ENCODE data around the gene ITGB2.
A peak's percentile ranks its signal among the peaks of the same experiment; 100 is the strongest.

ITGB2 gene

GRCh38 chr21:44920694-44921604 lies at the start of gene ITGB2:
Gene ITGB2, minus strand, starts transcription at chr21:44920899. Its CDS starts 10,117 bp downstream, at chr21:44910782.
- H3K9ac ChIP-seq (ENCODE audit: low read length) = peak within 1 kb of the TSS; percentile 73
- H3K4me3 ChIP-seq (ENCODE audit: low read length) = peak within 1 kb of the TSS; percentile 90
- H3K4me1 ChIP-seq (ENCODE audit: low read length) = 0 out of 2 replicates have a peak, but pooled peaks cover 2% of the 10 kb centered on the region
- no peaks in the 10 kb centered on the region for H3K36me3 ChIP-seq (replicated peaks; ENCODE audit: low read depth, low read length)
- H3K4me2 ChIP-seq (ENCODE audit: low read length) = peak within 1 kb of the TSS; percentile 81
- peaks cover 6% of the 10 kb centered on the region; the same call in 1 of the 2 replicates for H3K79me2 ChIP-seq (ENCODE audit: low read length)
- no peaks in the 10 kb centered on the region for H4K20me1 ChIP-seq (ENCODE audit: insufficient read depth, low read length)
- H3K27ac ChIP-seq (ENCODE audit: low read length) = no peak within 1 kb of the TSS
- H3K9me3 ChIP-seq (ENCODE audit: insufficient read depth, low read length) = 0 out of 2 replicates have a peak, but pooled peaks cover 4% of the 10 kb centered on the region
- no peak for TF ChIP-seq EZH2phosphoT487 (IDR thresholded peaks at IDR 0.05; ENCODE audit: low read depth)
- TF ChIP-seq CTCF (IDR thresholded peaks at IDR 0.05; ENCODE audit: low read depth, low read length) = no peak
- peaks cover 4% of the 10 kb centered on the region; the same call in 1 of the 2 replicates for H3K27me3 ChIP-seq (ENCODE audit: low read depth, low read length)
- H2AFZ ChIP-seq (ENCODE audit: low read depth, low read length) = peak within 1 kb of the TSS; percentile 67; the same call in 1 of the 2 replicates

- Histone ChIP-seq H3K27me3 (ENCODE audit: low read depth, low read length) (no peaks in the 10 kb centered on the region), H4K20me1 (ENCODE audit: insufficient read depth, low read length) (no peaks in the 10 kb centered on the region), H3K4me1 (ENCODE audit: low read length) (no peaks in the 10 kb centered on the region), H3K36me3 (replicated peaks; ENCODE audit: low read depth, low read length) (no peaks in the 10 kb centered on the region), H2AFZ (ENCODE audit: low read depth, low read length) (no peak overlapping the region), H3K79me2 (ENCODE audit: low read length) (peaks cover 3% of the 10 kb centered on the region; the same call in 1 of the 2 replicates), H3K4me3 (ENCODE audit: low read length) (no peak overlapping the region), H3K9ac (ENCODE audit: low read length) (no peak overlapping the region), H3K9me3 (ENCODE audit: insufficient read depth, low read length) (no peaks in the 10 kb centered on the region), H3K4me2 (ENCODE audit: low read length) (no peak overlapping the region), H3K27ac (ENCODE audit: low read length) (no peak overlapping the region)
- TF ChIP-seq CTCF (IDR thresholded peaks at IDR 0.05; ENCODE audit: low read depth, low read length) (no peak), EZH2phosphoT487 (IDR thresholded peaks at IDR 0.05; ENCODE audit: low read depth) (no peak)
Observed at GRCh38 chr21:44969931-44970755, 49.4 kb upstream of the ITGB2 start.

GRCh38 chr21:44969066-44969670 lies 48.5 kb upstream of the ITGB2 start:
- H4K20me1 ChIP-seq (ENCODE audit: insufficient read depth, low read length) = no peaks in the 10 kb centered on the region
- H3K27me3 ChIP-seq (ENCODE audit: low read depth, low read length) = no peaks in the 10 kb centered on the region
- H3K9ac ChIP-seq (ENCODE audit: low read length) = no peak overlapping the region
- H3K4me3 ChIP-seq (ENCODE audit: low read length) = no peak overlapping the region
- TF ChIP-seq CTCF (IDR thresholded peaks at IDR 0.05; ENCODE audit: low read depth, low read length) (no peak), EZH2phosphoT487 (IDR thresholded peaks at IDR 0.05; ENCODE audit: low read depth) (no peak)
- no peak overlapping the region for H3K27ac ChIP-seq (ENCODE audit: low read length)
- no peaks in the 10 kb centered on the region for H3K9me3 ChIP-seq (ENCODE audit: insufficient read depth, low read length)
- H3K36me3 ChIP-seq (replicated peaks; ENCODE audit: low read depth, low read length) = no peaks in the 10 kb centered on the region
- H2AFZ ChIP-seq (ENCODE audit: low read depth, low read length) = no peak overlapping the region
- no peaks in the 10 kb centered on the region for H3K4me1 ChIP-seq (ENCODE audit: low read length)
- peaks cover 4% of the 10 kb centered on the region; the same call in 1 of the 2 replicates for H3K79me2 ChIP-seq (ENCODE audit: low read length)
- H3K4me2 ChIP-seq (ENCODE audit: low read length) = no peak overlapping the region

All from OCI-LY3 (cell line).